ENCODE results near the gene NASP.
A peak's percentile ranks its signal among the peaks of the same experiment; 100 is the strongest.
"Not testable (repeated sequence)": the region's sequence is repeated elsewhere in the genome, so short reads cannot be mapped to it uniquely, and the experiment has no call there.

The NASP gene

DNA sequence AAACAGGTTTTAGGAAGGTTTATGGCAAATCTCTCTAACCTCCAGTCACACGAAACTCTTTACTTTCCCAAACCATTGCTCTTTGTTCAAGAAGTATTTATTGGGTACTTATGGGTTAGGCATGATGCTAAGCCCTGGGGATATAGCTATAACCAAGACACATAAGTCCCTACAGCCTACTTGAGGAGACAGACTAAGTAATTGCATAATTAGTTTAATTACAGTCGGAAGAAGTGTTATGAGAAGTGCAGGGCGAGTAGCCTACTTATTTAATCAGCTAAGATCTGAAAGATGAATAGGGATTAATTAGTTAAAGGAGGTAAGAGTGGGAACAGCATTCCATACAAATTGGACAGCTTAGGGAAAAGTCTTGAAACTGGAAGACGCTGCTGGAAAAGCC is 13.2 kb upstream of the NASP start:
- no peak for DNase-seq (ENCODE audit: low read depth)

DNA sequence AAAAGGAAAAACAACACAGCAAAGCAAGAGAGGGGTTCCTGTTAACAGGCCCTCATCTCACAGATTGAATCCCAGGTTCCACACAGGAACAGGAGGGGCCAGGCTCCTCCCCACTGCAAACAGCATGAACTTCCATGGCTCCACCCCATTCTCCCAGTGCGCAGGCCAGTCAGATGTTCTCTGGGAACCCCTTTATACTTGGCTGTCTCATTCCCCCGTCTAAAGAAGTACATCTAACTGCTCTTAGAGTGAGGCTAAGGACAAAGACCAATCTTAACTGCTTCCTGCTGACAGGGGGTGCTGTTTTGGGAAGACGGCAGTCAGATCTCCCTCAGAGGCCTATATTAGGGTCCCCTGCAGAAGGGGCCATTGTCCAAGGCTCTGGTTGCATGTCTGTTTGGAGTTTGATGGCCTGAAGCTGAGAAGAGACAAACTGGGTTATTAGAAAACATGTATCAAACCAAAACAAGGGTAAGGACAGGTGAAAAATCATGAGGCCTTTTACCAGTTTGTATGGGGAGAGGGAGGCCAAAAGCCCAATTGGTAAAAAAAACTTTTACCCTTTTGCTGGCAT is 10.5 kb upstream of the NASP start:
- no peak for DNase-seq (ENCODE audit: low read depth)

DNA sequence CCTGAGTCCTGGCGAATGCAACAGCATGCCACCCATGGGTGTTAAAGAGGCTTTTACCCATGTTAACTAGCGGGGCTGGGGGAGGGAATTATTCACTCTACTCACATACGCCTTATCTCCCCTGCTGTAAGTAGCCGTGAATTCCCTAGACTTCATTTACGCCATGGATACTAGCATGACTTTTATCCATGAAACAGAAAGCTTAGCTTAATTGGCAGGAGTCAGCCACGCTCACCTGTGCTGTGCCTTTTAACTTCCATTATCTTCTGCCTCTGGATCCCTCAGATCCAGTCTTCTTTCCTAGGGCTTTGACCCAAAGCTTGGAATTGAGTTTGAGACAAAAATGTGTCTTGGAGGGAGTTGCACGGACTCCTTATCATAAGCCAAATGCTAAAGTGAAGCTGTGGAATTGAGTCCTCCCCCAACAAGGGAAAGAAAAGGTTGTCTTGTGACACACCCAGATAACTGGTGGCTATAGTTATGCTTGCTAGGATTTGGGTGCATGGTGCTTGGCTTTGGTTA is 9.7 kb upstream of the NASP start:
- no peak for DNase-seq (ENCODE audit: low read depth)

- DNase-seq (ENCODE audit: low read depth): peak; percentile 97
Measured at GRCh38 chr1:45583264-45583665, 576 bp upstream of the NASP start.

GRCh38 chr1:45584351-45585109 is 689 bp downstream of the NASP start:
- DNase-seq (ENCODE audit: low read depth): peak; percentile 75

GRCh38 chr1:45585110-45585426 is 1.2 kb downstream of the NASP start:
- no peak for DNase-seq (ENCODE audit: low read depth)

DNA sequence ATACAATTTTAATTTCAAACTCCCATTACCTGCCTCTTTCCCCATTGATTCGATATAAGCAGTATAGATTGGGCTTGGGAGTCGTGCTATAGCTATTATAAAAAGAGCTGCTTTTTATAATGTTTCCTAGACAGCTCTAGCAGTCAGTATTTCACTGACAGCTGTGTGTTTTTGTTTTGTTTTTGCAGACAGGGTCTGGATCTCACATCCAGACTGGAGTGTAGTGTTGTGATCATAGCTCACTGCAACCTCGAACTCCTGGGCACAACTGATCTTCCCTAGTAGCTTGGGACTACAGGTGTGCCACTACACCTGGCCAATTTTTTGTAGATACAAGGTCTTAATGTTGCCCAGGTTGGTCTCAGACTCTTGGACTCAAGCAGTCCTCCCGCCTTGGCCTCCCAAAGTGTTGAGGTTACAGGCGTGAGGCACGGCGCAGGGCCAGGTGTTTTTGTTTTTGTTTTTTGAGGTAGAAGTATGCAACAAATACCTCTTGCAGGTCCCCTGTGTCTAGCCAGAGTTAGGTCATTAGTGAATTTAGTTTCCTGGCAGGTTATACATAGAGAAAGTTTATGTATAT is 1.7 kb downstream of the NASP start:
- no peak for DNase-seq (ENCODE audit: low read depth)

- no peak for DNase-seq (ENCODE audit: low read depth)
Measured at GRCh38 chr1:45586769-45587168, 2.9 kb downstream of the NASP start.

DNA sequence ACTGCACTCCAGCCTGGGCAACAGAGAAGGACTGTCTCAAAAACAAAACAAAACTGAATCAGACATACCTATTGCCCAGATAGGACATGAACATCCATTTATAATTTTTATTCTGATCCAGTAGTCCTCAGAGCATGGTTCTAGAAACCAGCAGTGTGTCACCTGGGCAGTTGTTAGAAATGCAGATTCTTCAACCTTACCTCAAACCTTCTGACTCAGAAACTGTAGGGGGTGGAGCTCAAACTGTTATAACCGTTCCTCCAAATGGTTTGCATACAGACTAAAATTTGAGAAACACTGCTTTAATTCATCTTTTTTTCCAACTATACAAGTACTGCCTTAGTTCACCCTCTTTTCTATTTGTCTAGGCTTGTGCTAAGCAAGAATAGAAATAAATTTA is 6.0 kb downstream of the NASP start:
- DNase-seq (ENCODE audit: low read depth): no peak

GRCh38 chr1:45594412-45594811 is 10.6 kb downstream of the NASP start:
- no peak for DNase-seq (ENCODE audit: low read depth)

DNA sequence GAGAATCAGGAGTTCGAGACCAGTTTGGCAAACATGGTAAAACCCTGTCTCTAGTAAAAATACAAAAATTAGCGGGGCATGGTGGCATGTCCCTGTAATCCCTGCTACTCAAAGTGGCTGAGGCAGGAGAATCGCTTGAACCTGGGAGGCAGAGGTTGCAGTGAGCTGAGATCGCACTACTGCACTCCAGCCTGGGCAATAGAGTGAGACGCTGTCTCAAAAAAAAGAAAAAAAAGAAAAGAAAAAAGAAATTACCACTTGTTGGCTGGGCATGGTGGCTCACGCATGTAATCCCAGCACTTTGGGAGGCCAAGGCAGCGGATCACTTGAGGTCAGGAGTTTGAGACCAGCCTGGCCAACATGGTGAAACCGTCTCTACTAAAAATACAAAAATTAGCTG is 12.9 kb downstream of the NASP start:
- DNase-seq (ENCODE audit: low read depth): not testable (repeated sequence)

DNA sequence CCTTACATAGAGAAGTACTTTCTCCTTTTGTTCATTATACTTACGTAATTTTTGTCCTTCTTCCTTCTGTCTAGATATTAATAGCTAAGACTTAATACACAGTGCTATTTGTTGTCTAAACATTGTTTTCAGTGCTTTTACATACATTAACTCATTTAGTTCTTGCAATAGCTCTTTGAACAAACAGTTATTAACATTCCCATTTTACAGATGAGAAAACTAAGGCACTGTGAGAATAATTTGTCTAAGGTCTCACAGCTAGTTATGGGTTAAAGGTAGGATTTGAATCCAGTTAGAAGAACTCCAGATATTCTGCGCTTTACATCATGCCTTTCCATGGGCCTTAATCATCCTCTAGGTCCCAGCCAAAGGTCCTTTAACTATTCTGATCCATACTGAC is 20.4 kb downstream of the NASP start:
- DNase-seq (ENCODE audit: low read depth): no peak

DNA sequence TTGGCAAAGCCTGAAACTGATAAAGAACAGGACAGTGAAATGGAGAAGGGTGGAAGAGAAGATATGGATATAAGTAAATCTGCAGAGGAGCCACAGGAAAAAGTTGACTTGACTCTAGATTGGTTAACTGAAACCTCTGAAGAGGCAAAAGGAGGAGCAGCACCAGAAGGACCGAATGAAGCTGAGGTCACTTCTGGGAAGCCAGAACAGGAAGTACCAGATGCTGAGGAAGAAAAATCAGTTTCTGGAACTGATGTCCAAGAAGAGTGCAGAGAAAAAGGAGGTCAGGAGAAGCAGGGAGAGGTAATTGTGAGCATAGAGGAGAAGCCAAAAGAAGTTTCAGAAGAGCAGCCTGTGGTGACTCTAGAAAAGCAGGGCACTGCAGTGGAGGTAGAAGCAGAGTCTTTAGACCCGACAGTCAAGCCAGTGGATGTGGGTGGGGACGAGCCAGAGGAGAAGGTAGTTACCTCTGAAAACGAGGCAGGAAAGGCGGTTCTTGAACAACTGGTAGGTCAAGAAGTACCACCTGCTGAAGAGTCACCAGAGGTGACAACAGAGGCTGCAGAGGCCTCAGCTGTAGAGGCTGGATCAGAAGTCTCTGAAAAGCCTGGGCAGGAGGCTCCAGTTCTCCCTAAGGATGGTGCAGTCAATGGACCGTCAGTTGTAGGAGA is 23.7 kb downstream of the NASP start:
- no peak for DNase-seq (ENCODE audit: low read depth)

DNA sequence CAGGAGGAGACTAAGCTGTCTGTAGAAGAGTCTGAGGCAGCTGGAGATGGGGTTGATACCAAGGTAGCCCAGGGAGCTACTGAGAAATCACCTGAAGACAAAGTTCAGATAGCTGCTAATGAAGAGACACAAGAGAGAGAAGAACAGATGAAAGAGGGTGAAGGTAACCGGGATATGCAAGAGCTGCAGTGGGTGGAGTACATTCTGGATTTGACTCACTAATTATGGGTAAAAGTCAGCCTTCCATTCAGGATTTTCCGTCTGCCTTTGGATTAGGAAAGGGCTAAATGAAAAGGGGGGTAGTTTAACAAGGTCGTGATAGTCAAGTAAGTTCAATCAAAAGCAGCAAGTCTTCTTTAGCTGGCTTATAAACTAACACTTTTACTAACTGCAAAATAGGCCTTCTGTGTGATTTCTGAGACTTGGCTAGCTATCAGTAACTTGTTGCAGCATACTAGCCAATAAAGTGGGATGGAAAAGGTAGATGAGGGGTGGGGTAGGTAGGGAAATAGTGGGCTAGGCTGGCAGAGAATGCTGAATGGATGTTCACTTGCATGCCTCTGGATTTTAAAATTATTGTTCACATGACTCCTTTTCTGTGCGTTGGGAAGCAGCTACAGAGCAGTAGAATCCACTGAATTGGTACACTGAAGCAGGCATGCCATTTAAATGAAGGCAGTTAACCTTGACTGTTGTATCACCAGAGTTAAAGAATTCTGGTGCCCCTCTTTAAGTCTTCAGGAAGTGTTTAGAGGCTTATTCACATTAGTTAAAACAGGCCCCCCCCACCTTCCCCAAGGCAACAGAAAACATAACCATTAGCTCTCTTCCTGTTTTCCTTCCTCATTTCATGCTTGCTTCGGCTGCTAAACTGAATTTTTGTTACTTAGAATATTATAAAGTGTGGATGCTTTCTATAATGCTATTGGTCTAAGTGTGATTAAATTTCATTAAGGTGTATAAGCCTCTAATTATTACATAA is 24.6 kb downstream of the NASP start:
- no peak for DNase-seq (ENCODE audit: low read depth)

DNA sequence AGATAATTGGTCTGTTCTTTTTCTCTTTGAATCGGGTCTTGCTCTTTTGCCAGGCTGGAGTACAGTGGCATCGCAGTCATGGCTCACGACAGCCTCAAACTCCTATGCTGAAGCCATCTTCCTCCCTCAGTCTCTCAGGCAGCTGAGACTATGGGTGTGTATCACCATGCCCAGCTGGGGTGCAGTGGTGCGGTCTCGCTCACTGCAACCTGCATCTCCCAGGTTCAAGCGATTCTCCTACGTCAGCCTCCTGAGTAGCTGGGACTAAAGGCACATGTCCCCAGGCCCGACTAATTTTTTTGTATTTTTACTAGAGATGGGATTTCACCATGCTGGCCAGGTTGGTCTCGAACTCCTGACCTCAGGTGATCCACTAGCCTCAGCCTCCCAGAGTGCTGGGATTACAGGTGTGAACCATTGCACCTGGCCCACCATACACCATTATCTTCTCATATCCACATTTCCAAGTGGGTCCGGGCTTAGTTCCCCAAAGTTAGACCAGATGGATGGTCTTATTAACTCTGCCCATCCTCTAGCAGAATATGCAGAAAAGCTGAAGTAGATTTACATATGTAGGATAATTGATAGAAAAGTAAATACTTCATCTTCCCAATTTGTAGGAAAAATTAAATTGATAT is 26.9 kb downstream of the NASP start:
- DNase-seq (ENCODE audit: low read depth): no peak

- DNase-seq (ENCODE audit: low read depth): no peak
Measured at GRCh38 chr1:45612941-45613579, 29.2 kb downstream of the NASP start.

DNA sequence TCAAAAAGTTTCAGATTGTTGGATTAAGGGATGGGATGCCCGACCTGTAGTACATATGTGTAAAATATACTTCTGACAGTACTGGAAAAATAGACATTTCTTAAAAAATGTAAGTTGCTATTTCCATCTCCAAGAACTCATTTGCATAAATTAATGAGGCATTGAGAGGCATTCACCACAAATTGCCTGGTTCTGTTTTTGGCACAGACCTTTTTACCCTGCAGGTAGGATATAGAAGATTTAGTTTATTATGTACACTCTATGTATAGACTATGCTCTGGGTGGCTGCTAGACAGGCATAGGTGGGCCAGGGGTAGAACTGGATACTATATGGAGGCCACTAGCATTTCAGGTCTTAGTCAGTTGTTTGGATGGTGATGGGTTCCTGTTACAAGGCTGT is 32.0 kb downstream of the NASP start:
- no peak for DNase-seq (ENCODE audit: low read depth)

GRCh38 chr1:45617618-45618017 is 33.8 kb downstream of the NASP start:
- no peak for DNase-seq (ENCODE audit: low read depth)

DNA sequence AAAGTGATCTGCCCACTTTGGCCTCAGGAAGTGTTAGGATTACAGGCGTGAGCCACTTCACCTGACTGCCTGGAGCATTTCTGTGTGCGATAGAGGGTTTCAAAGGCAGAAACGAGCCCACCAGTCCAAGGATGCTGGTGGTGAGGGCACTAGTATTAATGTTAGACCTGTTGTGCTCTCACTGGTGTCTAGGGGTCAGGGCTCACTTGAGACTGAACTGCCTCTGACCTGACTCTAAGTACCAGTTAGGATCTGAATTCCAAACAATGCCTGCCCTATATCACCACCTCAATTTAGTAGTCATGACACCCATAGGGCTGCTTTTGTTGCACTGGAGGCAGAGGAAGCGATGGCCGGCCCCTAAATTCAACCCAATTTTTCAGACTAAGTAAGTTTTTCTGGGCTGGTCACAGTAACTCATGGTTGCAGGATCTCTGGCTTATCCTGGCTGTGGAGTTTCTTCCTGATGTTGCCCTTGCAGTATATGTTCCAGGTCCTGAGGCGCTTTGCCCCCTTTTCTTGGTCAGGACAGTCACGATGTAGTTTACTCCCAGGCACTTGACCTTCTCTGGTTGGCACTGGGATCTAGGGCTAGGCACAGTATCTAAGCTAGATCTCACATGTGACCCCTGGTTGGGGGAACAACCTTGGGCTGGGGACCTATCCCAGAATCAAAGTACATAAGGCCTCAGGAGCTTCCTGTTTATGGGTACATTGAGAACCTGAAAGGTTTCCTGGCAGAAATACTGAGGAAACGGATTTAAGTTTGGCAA is 35.5 kb downstream of the NASP start:
- DNase-seq (ENCODE audit: low read depth): no peak

Data from stromal cell of bone marrow (primary cell).